SK-N-SH treated with all-trans-retinoic acid at 6 μM for 48 hours (cell line): ENCODE data around the gene PCGF6.

Experiments used
- ATAC-seq: fragments of 200-7000 bp; cut with Tn5 transposase; 3 replicates; pipeline ENCODE4 v1.9.1; 2020; ENCODE audit warnings: mild to moderate bottlenecking, moderate library complexity
- BACH2 ChIP-seq: fragments of 250-450 bp; sonication (Bioruptor Pico); IDR thresholded peaks from 2 replicates; pipeline ENCODE4 v1.9.0; 2021; ENCODE audit warnings: mild to moderate bottlenecking, borderline replicate concordance
- CSDC2 ChIP-seq: fragments of 250-450 bp; sonication (Bioruptor Pico); IDR thresholded peaks from 2 replicates; pipeline ENCODE4 v1.5.0; 2020; ENCODE audit warnings: mild to moderate bottlenecking, moderate library complexity
- CSRNP3 ChIP-seq: fragments of 250-450 bp; sonication (Bioruptor Pico); IDR thresholded peaks from 2 replicates; pipeline ENCODE4 v1.5.1; 2021; ENCODE audit warnings: mild to moderate bottlenecking, moderate library complexity
- ESRRG ChIP-seq: fragments of 250-450 bp; sonication (Bioruptor Pico); IDR thresholded peaks from 2 replicates; pipeline ENCODE4 v1.6.1; 2021; ENCODE audit warnings: mild to moderate bottlenecking
- ISL1 ChIP-seq: fragments of 250-450 bp; sonication (Bioruptor Pico); IDR thresholded peaks from 2 replicates; pipeline ENCODE4 v2.1.2; 2022; ENCODE audit warnings: mild to moderate bottlenecking, moderate library complexity
- OSR1 ChIP-seq: fragments of 250-450 bp; sonication (Bioruptor Pico); IDR thresholded peaks from 2 replicates; pipeline ENCODE4 v1.8.0; 2022; ENCODE audit warnings: moderate library complexity, mild to moderate bottlenecking, inconsistent platforms
- PATZ1 ChIP-seq: fragments of 250-450 bp; sonication (Bioruptor Pico); IDR thresholded peaks from 2 replicates; pipeline ENCODE4 v1.8.0; 2020; ENCODE audit warnings: mild to moderate bottlenecking, moderate library complexity, borderline replicate concordance
- POU6F1 ChIP-seq: fragments of 250-450 bp; sonication (Bioruptor Pico); IDR thresholded peaks from 2 replicates; pipeline ENCODE4 v1.8.0; 2021; ENCODE audit warnings: low read depth, mild to moderate bottlenecking, moderate library complexity, borderline replicate concordance
- PPARA ChIP-seq: fragments of 250-450 bp; sonication (Bioruptor Pico); IDR thresholded peaks from 2 replicates; pipeline ENCODE4 v1.5.0; 2020; ENCODE audit warnings: mild to moderate bottlenecking, borderline replicate concordance
- RARB ChIP-seq: fragments of 250-450 bp; sonication (Bioruptor Pico); IDR thresholded peaks from 2 replicates; pipeline ENCODE4 v1.8.0; 2021; ENCODE audit warnings: mild to moderate bottlenecking, moderate library complexity
- SNAI2 ChIP-seq: fragments of 250-450 bp; sonication (Bioruptor Pico); IDR thresholded peaks from 2 replicates; pipeline ENCODE4 v1.5.0; 2020; ENCODE audit warnings: mild to moderate bottlenecking, moderate library complexity
- TCF4 ChIP-seq: fragments of 250-450 bp; sonication (Bioruptor Pico); IDR thresholded peaks from 2 replicates; pipeline ENCODE4 v1.8.0; 2021; ENCODE audit warnings: mild to moderate bottlenecking, moderate library complexity, borderline replicate concordance
- TOX ChIP-seq: fragments of 250-450 bp; sonication (Bioruptor Pico); IDR thresholded peaks from 2 replicates; pipeline ENCODE4 v1.8.0; 2021; ENCODE audit warnings: mild to moderate bottlenecking, moderate library complexity, borderline replicate concordance
- TSHZ2 ChIP-seq: fragments of 250-450 bp; sonication (Bioruptor Pico); IDR thresholded peaks from 2 replicates; pipeline ENCODE4 v1.5.0; 2020; ENCODE audit warnings: mild to moderate bottlenecking, moderate library complexity
- ZC3H10 ChIP-seq: fragments of 250-450 bp; sonication (Bioruptor Pico); IDR thresholded peaks from 2 replicates; pipeline ENCODE4 v1.5.1; 2021; ENCODE audit warnings: mild to moderate bottlenecking, moderate library complexity
- ZFP3 ChIP-seq: fragments of 250-450 bp; sonication (Bioruptor Pico); IDR thresholded peaks from 2 replicates; pipeline ENCODE4 v1.5.0; 2020; ENCODE audit warnings: mild to moderate bottlenecking, moderate library complexity
- ZFP30 ChIP-seq: fragments of 450-650 bp; formaldehyde crosslinking; IDR thresholded peaks from 2 replicates; pipeline ENCODE4 v1.5.0; 2022; ENCODE audit warnings: mild to moderate bottlenecking, moderate library complexity
- ZNF565 ChIP-seq: fragments of 450-650 bp; formaldehyde crosslinking; conservative IDR thresholded peaks from 2 replicates; pipeline ENCODE4 v1.5.0; 2020; ENCODE audit warnings: low read depth, mild to moderate bottlenecking, moderate library complexity
- ZNF70 ChIP-seq: fragments of 450-650 bp; formaldehyde crosslinking; IDR thresholded peaks from 2 replicates; pipeline ENCODE4 v1.5.0; 2020; ENCODE audit warnings: mild to moderate bottlenecking, moderate library complexity
- ZNF8 ChIP-seq: fragments of 450-650 bp; formaldehyde crosslinking; IDR thresholded peaks from 2 replicates; pipeline ENCODE4 v1.5.0; 2020; ENCODE audit warnings: mild to moderate bottlenecking, moderate library complexity
- TF ChIP-seq, protein P1 (sequence below): fragments of 250-450 bp; sonication (Bioruptor Pico); IDR thresholded peaks from 2 replicates; pipeline ENCODE4 v1.5.1; 2020; ENCODE audit warnings: low read depth, mild to moderate bottlenecking, moderate library complexity

PCGF6 gene

GRCh38 chr10:103287992-103288391 lies 62.9 kb downstream of the PCGF6 start:
- ATAC-seq, result no peak
- TF ChIP-seq BACH2 (CRISPR knock-in tag), result no peak
- no peak for TF ChIP-seq SNAI2 (CRISPR knock-in tag)
- TF ChIP-seq ZFP3 (CRISPR knock-in tag), result no peak
- TF ChIP-seq OSR1 (CRISPR knock-in tag), result no peak
- TF ChIP-seq ZNF565 (CRISPR knock-in tag), result no peak
- no peak for TF ChIP-seq ZFP30
- no peak for TF ChIP-seq PATZ1 (CRISPR knock-in tag)
- TF ChIP-seq ISL1 (CRISPR knock-in tag), result no peak
- no peak for TF ChIP-seq CSDC2
- TF ChIP-seq RARB (CRISPR knock-in tag), result no peak
- TF ChIP-seq ZC3H10, result no peak
- TF ChIP-seq CSRNP3 (CRISPR knock-in tag), result no peak

DNA sequence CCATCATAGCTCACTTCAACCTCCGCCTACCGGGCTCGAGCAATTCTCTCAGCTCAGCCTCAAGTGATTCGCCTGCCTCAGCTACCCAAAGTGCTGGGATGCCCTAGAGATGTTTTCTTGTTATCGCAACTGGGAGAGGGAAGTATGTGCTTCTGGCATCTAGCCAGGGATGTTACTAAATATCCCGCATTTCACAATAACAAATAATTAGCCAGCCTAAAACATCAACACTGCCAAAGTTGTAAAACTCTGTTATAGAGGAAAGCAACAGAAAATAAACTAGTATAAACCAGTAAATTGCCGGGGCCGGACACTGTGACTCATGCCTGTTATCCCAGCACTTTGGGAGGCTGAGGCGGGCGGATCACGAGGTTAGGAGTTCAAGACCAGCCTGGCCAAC lies 66.8 kb downstream of the PCGF6 start:
- TF ChIP-seq ZNF70 (CRISPR knock-in tag) (no peak), PPARA (CRISPR knock-in tag) (no peak), RARB (CRISPR knock-in tag) (no peak), OSR1 (CRISPR knock-in tag) (no peak), CSRNP3 (CRISPR knock-in tag) (no peak), POU6F1 (no peak), SNAI2 (CRISPR knock-in tag) (no peak), TCF4 (no peak), TSHZ2 (CRISPR knock-in tag) (no peak), ZNF565 (CRISPR knock-in tag) (no peak), TOX (CRISPR knock-in tag) (no peak), ESRRG (CRISPR knock-in tag) (no peak), BACH2 (CRISPR knock-in tag) (no peak), ISL1 (CRISPR knock-in tag) (no peak), CSDC2 (no peak), ZNF8 (CRISPR knock-in tag) (no peak), ZC3H10 (no peak)
- TF ChIP-seq, protein P1, sequence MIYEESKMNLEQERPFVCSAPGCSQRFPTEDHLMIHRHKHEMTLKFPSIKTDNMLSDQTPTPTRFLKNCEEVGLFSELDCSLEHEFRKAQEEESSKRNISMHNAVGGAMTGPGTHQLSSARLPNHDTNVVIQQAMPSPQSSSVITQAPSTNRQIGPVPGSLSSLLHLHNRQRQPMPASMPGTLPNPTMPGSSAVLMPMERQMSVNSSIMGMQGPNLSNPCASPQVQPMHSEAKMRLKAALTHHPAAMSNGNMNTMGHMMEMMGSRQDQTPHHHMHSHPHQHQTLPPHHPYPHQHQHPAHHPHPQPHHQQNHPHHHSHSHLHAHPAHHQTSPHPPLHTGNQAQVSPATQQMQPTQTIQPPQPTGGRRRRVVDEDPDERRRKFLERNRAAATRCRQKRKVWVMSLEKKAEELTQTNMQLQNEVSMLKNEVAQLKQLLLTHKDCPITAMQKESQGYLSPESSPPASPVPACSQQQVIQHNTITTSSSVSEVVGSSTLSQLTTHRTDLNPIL (CRISPR knock-in tag), result no peak
- no peak for ATAC-seq
